Caco-2 (cell line): Measurements from ENCODE around the gene C1orf198. TPM values are rescaled to one million over a fixed set of nuclear protein-coding genes. Genes with fewer than 3 reads are reported as not detected.

Experiments used
- BruUV-seq: library from RNA; stranded (reverse); fragments of 400-500 nt; replicated peaks from 2 replicates; lab custom pipeline; 2021; lab: Mats Ljungman, UMichigan
- CTCF ChIA-PET: fragments of 300-600 bp; sonication (Branson Sonifier 250); formaldehyde crosslinking; loops from one replicate; lab custom pipeline; 2022; ENCODE audit warnings: antibody characterized with exemption; lab: Charles Lee
- POLR2A ChIA-PET: fragments of 300-600 bp; sonication (Branson Sonifier 250); formaldehyde crosslinking; loops from one replicate; lab custom pipeline; 2022; ENCODE audit warnings: antibody characterized with exemption; lab: Charles Lee
- DNase-seq, 2 experiments: peaks; one replicate each; pipeline versions ENCODE4 v3.0.0 to v3.0.0-alpha.2; 2020 to 2022
- H3K27me3 ChIP-seq: replicated peaks from 2 replicates; pipeline ENCODE4 v1.6.0; 2011; ENCODE audit warnings: low read length; ENCODE audit not compliant: control insufficient read depth, insufficient read depth
- H3K36me3 ChIP-seq: 2 replicates; pipeline ENCODE4 v1.5.1; 2011; ENCODE audit warnings: low read length; ENCODE audit not compliant: control insufficient read depth, insufficient read depth
- H3K4me1 ChIP-seq: fragments of 250-450 bp; sonication (Bioruptor Pico); 2 replicates; pipeline ENCODE4 v1.5.1; 2020; ENCODE audit warnings: mild to moderate bottlenecking
- H3K4me3 ChIP-seq: 2 replicates; pipeline ENCODE4 v1.5.1; 2011; ENCODE audit warnings: low read depth, mild to moderate bottlenecking, control low read depth, low read length
- H3K9me3 ChIP-seq: fragments of 250-450 bp; sonication (Bioruptor Pico); 2 replicates; pipeline ENCODE4 v1.5.1; 2020; ENCODE audit warnings: mild to moderate bottlenecking, moderate library complexity
- H3K27ac Mint-ChIP-seq: one replicate; pipeline ENCODE4 v1.8.0; 2022; ENCODE audit warnings: mixed read lengths; ENCODE audit not compliant: unreplicated experiment
- H3K27me3 Mint-ChIP-seq: one replicate; pipeline ENCODE4 v1.8.0; 2022; ENCODE audit warnings: mixed read lengths; ENCODE audit not compliant: insufficient read depth, unreplicated experiment
- H3K36me3 Mint-ChIP-seq: one replicate; pipeline ENCODE4 v1.8.0; 2022; ENCODE audit warnings: mild to moderate bottlenecking, mixed read lengths; ENCODE audit not compliant: insufficient read depth, unreplicated experiment
- H3K4me1 Mint-ChIP-seq: one replicate; pipeline ENCODE4 v1.8.0; 2022; ENCODE audit warnings: low read depth, mixed read lengths; ENCODE audit not compliant: unreplicated experiment
- H3K4me3 Mint-ChIP-seq: one replicate; pipeline ENCODE4 v1.8.0; 2022; ENCODE audit warnings: mild to moderate bottlenecking, moderate library complexity, mixed read lengths; ENCODE audit not compliant: unreplicated experiment
- H3K9me3 Mint-ChIP-seq: one replicate; pipeline ENCODE4 v1.8.0; 2022; ENCODE audit warnings: mixed read lengths; ENCODE audit not compliant: unreplicated experiment
- CTCF ChIP-seq, 2 experiments: fragments of 200-600 bp in 1 of 2; IDR thresholded peaks; 1 replicate in 1 of 2; 2 replicates in 1 of 2; pipeline versions ENCODE4 v1.5.1 to v1.8.0; 2011 to 2022; ENCODE audit warnings: antibody characterized with exemption in 1 of 2, control low read depth in 1 of 2, inconsistent platforms in 1 of 2, low read depth in 1 of 2, low read length in 1 of 2, mild to moderate bottlenecking in 1 of 2, moderate library complexity in 1 of 2; ENCODE audit not compliant: insufficient read depth in 1 of 2, severe bottlenecking in 1 of 2, unreplicated experiment in 1 of 2
- intact Hi-C: fragments of 100-400 bp; cut with micrococcal nuclease; formaldehyde crosslinking; loops from one replicate; pipeline ENCODE4 v1.10.0; 2022; ENCODE audit not compliant: unreplicated experiment
- total RNA-seq: library from RNA; stranded (reverse); gene quantifications from 2 replicates; pipeline ENCODE4 v1.2.3, GENCODE V29; 2022

The C1orf198 gene
- total RNA-seq, 1 experiment from 2014 or later = 92.2 TPM

GRCh38 chr1:230898748-230899147 is 30.4 kb upstream of the C1orf198 start:
- CTCF ChIA-PET = no interaction called here
- H3K27me3 Mint-ChIP-seq = no peaks in the 10 kb centered on the region
- intact Hi-C loops = no loop called here
- no TSS peak for BruUV-seq
- POLR2A ChIA-PET = no interaction called here
- H3K27ac Mint-ChIP-seq = peak overlapping the region; percentile 70
- Histone ChIP-seq H3K9me3 (no peaks in the 10 kb centered on the region), H3K4me3 (no peak overlapping the region), H3K27me3 (no peaks in the 10 kb centered on the region), H3K4me1 (peaks cover 44% of the 10 kb centered on the region), H3K36me3 (no peaks in the 10 kb centered on the region)
- no peaks in the 10 kb centered on the region for H3K9me3 Mint-ChIP-seq
- peaks cover 23% of the 10 kb centered on the region for H3K36me3 Mint-ChIP-seq
- no peak for TF ChIP-seq CTCF (IDR thresholded peaks at IDR 0.05; ENCODE audit: insufficient read depth in 1 of 2, low read depth in 1 of 2, low read length in 1 of 2, severe bottlenecking in 1 of 2, unreplicated experiment in 1 of 2)
- DNase-seq = no peak
- peak overlapping the region; percentile 32 for H3K4me3 Mint-ChIP-seq
- peaks cover 43% of the 10 kb centered on the region for H3K4me1 Mint-ChIP-seq

- Histone ChIP-seq H3K9me3 (no peaks in the 10 kb centered on the region), H3K4me3 (no peak overlapping the region), H3K36me3 (no peaks in the 10 kb centered on the region), H3K4me1 (peaks cover 46% of the 10 kb centered on the region), H3K27me3 (no peaks in the 10 kb centered on the region)
- ChIA-PET CTCF (no interaction called here), POLR2A (interaction anchor here (1.4 kb wide), 1 partner anchor 30 kb away, joined by 3 read pairs; the partner anchor contains the start of gene C1orf198)
- peak overlapping the region; percentile 70 for H3K27ac Mint-ChIP-seq
- intact Hi-C loops = no loop called here
- BruUV-seq = no TSS peak
- H3K36me3 Mint-ChIP-seq = peaks cover 17% of the 10 kb centered on the region
- TF ChIP-seq CTCF (IDR thresholded peaks at IDR 0.05; ENCODE audit: insufficient read depth in 1 of 2, low read depth in 1 of 2, low read length in 1 of 2, severe bottlenecking in 1 of 2, unreplicated experiment in 1 of 2) = no peak
- no peak overlapping the region for H3K4me3 Mint-ChIP-seq
- H3K4me1 Mint-ChIP-seq = peaks cover 48% of the 10 kb centered on the region
- H3K9me3 Mint-ChIP-seq = no peaks in the 10 kb centered on the region
- DNase-seq = no peak
- no peaks in the 10 kb centered on the region for H3K27me3 Mint-ChIP-seq
Measured at GRCh38 chr1:230898144-230898543, 29.8 kb upstream of the C1orf198 start.

- Mint-ChIP-seq H3K9me3 (no peaks in the 10 kb centered on the region), H3K4me1 (peaks cover 48% of the 10 kb centered on the region), H3K4me3 (no peak overlapping the region), H3K27me3 (no peaks in the 10 kb centered on the region), H3K36me3 (peaks cover 16% of the 10 kb centered on the region), H3K27ac (no peak overlapping the region)
- Histone ChIP-seq H3K4me1 (peaks cover 44% of the 10 kb centered on the region), H3K4me3 (no peak overlapping the region), H3K9me3 (no peaks in the 10 kb centered on the region), H3K27me3 (no peaks in the 10 kb centered on the region), H3K36me3 (no peaks in the 10 kb centered on the region)
- no peak for DNase-seq
- CTCF ChIA-PET = no interaction called here
- BruUV-seq = no TSS peak
- no peak for TF ChIP-seq CTCF (IDR thresholded peaks at IDR 0.05; ENCODE audit: insufficient read depth in 1 of 2, low read depth in 1 of 2, low read length in 1 of 2, severe bottlenecking in 1 of 2, unreplicated experiment in 1 of 2)
- intact Hi-C loops = no loop called here
- POLR2A ChIA-PET = interaction anchor here (1.4 kb wide), 1 partner anchor 29 kb away, joined by 3 read pairs; the partner anchor contains the start of gene C1orf198
Measured at GRCh38 chr1:230896779-230897178, 28.5 kb upstream of the C1orf198 start.
